Measurements from ENCODE around the gene MBLAC1.

- TF ChIP-seq CTCF (IDR thresholded peaks at IDR 0.05; ENCODE audit: borderline replicate concordance, extremely low read depth, low read length, poor library complexity, severe bottlenecking) (no peak), EZH2 (IDR thresholded peaks at IDR 0.05; ENCODE audit: borderline replicate concordance, low read depth, low read length, severe bottlenecking) (no peak)
Measured at GRCh38 chr7:100087055-100087750, 39.6 kb upstream of the MBLAC1 start.

All from DND-41 (cell line).